Gastrocnemius medialis (tissue), 4 donors: ENCODE results near the gene GINS1. TPM values are rescaled to one million over a fixed set of nuclear protein-coding genes. Genes with fewer than 3 reads are reported as not detected.

Experiments used
- ATAC-seq, 2 donors: fragments of 150-250 bp; one replicate each; pipeline ENCODE4 v1.9.1; 2016
- DNase-seq, 2 donors: peaks; one replicate each; pipeline ENCODE4 v3.0.0-alpha.2; 2019
- H3K27ac ChIP-seq, 4 donors: fragments of 200-600 bp; sonication (generic); 1 replicate in 1 of 4; 2 replicates in 3 of 4; pipeline ENCODE4 v1.5.1; 2016 to 2018; ENCODE audit warnings: mild to moderate bottlenecking in 2 of 4, moderate library complexity in 1 of 4
- H3K27me3 ChIP-seq, 3 donors: fragments of 200-600 bp; sonication (generic) in 2 of 3; 1 replicate in 1 of 3; 2 replicates in 2 of 3; pipeline versions ENCODE4 v1.5.1 to v1.6.0; 2016 to 2019; ENCODE audit warnings: mild to moderate bottlenecking in 1 of 3, moderate library complexity in 1 of 3
- H3K36me3 ChIP-seq, 2 donors: fragments of 200-600 bp; sonication (generic) in 1 of 2; one replicate each; pipeline ENCODE4 v1.5.1; 2017 to 2018
- H3K4me1 ChIP-seq, 2 donors: fragments of 200-600 bp; sonication (generic) in 1 of 2; one replicate each; pipeline ENCODE4 v1.5.1; 2016 to 2017; ENCODE audit warnings: mild to moderate bottlenecking in 2 of 2
- H3K4me3 ChIP-seq, 4 donors: fragments of 200-600 bp; sonication (generic) in 3 of 4; 1 replicate in 1 of 4; 2 replicates in 3 of 4; pipeline ENCODE4 v1.5.1; 2016 to 2019; ENCODE audit warnings: mild to moderate bottlenecking in 2 of 4
- H3K9me3 ChIP-seq, 3 donors: fragments of 200-600 bp; sonication (generic) in 2 of 3; 1 replicate in 1 of 3; 2 replicates in 2 of 3; pipeline ENCODE4 v1.5.1; 2016 to 2019
- POLR2A ChIP-seq, 2 donors: fragments of 450-650 bp; IDR thresholded peaks; one replicate each; pipeline ENCODE4 v1.6.1; 2017; ENCODE audit warnings: antibody characterized with exemption in 2 of 2, mild to moderate bottlenecking in 2 of 2, moderate library complexity in 2 of 2
- in situ Hi-C, 4 donors: fragments of 200-750 bp; cut with MboI; loops; one replicate each; pipeline versions ENCODE4 v1.15.0 to v1.8.0; 2017; ENCODE audit warnings: low sequenced_read_pairs in 4 of 4
- intact Hi-C: fragments of 100-400 bp; cut with DNase I; formaldehyde crosslinking; loops from one replicate; pipeline ENCODE4 v1.15.1; 2023; ENCODE audit warnings: low total_unique reads
- total RNA-seq, 4 donors: library from RNA; depleted of rRNA; stranded (reverse); fragments of >200 nt; gene quantifications; one replicate each; pipeline versions ENCODE4 v1.1.0 to v1.2.3, GENCODE V29; 2016
- TF ChIP-seq, protein P1 (sequence below), 5 experiments: fragments of 450-650 bp in 3 of 5; fragments of 200-600 bp in 2 of 5; sonication (generic) in 2 of 5; IDR thresholded peaks in 4 of 5; conservative IDR thresholded peaks in 1 of 5; 1 replicate in 4 of 5; 2 replicates in 1 of 5; pipeline ENCODE4 v1.5.1; 2016 to 2019; ENCODE audit warnings: antibody characterized with exemption in 5 of 5, mild to moderate bottlenecking in 3 of 5, moderate library complexity in 3 of 5

GINS1 gene
- total RNA-seq, 4 donors from 2014 or later = 0.07 to 0.20 TPM; not detected in 2

DNA sequence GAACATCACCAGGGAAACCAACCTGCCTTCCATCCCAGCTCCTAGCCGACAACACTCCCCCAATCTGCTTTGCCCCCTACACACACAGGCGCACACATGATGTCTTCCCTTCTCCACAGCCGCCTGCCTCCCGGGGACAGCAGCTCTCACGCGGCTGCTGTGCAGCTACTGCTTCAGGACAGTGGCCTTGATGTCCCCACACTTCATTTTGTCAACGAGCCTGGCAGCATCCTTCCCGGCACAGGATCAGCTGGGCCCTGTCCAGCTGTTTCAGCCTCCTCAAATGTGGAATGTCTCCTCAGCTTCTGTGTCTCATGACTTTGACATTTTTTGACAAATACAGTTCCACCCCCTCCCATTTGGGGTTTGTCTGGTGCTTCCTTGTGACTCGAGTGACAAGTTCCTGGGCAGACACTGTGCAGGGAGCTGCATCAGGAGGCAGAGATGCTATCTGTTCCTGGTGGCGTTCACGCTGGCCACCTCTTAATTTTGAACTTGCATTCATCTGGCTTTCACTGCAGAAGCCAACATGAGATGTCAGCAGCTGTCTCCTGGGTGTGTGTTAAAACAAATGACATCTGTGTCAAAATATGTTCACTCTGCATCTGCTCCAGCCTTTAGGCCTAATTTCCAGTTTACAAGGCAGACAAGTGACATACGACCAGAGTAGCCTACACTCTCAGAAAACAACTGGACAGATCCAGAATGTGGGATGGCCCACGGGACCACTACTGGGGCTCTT lies 57.2 kb downstream of the GINS1 start:
- DNase-seq (peak in 1 of 2 donors; percentile 30), ATAC-seq (no peak)
- H3K4me1 ChIP-seq = no peaks in the 10 kb centered on the region
- TF ChIP-seq, protein P1, sequence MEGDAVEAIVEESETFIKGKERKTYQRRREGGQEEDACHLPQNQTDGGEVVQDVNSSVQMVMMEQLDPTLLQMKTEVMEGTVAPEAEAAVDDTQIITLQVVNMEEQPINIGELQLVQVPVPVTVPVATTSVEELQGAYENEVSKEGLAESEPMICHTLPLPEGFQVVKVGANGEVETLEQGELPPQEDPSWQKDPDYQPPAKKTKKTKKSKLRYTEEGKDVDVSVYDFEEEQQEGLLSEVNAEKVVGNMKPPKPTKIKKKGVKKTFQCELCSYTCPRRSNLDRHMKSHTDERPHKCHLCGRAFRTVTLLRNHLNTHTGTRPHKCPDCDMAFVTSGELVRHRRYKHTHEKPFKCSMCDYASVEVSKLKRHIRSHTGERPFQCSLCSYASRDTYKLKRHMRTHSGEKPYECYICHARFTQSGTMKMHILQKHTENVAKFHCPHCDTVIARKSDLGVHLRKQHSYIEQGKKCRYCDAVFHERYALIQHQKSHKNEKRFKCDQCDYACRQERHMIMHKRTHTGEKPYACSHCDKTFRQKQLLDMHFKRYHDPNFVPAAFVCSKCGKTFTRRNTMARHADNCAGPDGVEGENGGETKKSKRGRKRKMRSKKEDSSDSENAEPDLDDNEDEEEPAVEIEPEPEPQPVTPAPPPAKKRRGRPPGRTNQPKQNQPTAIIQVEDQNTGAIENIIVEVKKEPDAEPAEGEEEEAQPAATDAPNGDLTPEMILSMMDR (IDR thresholded peaks at IDR 0.05 in 4 of 5, conservative IDR thresholded peaks at IDR 0.05 in 1 of 5) = no peak
- no peak for TF ChIP-seq POLR2A (IDR thresholded peaks at IDR 0.05)
- H3K9me3 ChIP-seq = no peaks in the 10 kb centered on the region
- intact Hi-C loops (no loop called here), in situ Hi-C loops (loop anchor here in 1 of 4 donors (25.0 kb wide), 1 partner anchor 102 kb away; no protein-coding TSS in a partner anchor)
- H3K27me3 ChIP-seq = no peaks in the 10 kb centered on the region
- H3K27ac ChIP-seq = peak overlapping the region in 1 of 4 donors; percentile 21
- no peak overlapping the region for H3K4me3 ChIP-seq
- H3K36me3 ChIP-seq = no peaks in the 10 kb centered on the region

DNA sequence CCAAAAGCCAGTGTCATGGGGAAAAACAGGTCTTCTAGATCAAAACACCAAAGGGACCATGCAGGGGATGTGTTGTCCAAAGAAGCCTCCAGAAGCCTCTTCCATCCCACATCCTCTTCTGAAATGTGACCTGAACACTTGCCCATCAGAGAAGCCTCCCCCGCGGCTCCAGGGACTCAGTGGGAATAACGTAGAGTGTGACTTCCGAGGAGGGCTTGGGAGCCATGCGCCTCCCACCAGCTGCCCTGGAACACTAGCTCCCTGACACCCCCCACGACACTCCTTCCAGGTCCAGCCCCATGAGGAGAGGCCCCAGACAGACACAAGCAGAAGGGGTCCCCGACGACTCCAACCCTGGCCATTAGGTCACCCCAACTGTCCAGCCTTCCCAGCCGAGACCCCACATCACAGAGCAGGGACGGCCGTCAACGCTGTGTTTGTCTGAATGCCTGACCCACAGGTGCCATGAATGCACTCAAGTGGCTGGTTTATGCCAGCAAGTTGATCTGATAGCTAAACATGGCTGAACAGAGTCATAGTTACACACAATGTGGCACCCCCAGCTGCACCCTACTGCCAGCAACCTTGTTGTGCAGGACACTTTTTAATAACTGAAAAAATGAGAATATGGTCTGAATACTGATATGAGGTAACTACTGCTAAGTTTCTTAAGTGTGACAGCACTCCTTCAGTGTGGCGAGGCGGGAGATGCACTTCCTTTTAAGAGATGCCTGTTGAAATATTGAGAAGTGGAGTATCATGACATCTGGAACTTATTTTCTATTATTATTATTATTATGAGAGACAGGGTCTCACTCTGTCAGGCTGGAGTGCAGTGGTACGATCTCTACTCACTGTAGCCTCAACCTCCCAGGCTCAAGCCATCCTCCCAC lies 58.0 kb downstream of the GINS1 start:
- H3K4me3 ChIP-seq = no peak overlapping the region
- intact Hi-C loops = no loop called here
- H3K36me3 ChIP-seq = no peaks in the 10 kb centered on the region
- ATAC-seq (no peak), DNase-seq (no peak)
- TF ChIP-seq, protein P1 (IDR thresholded peaks at IDR 0.05 in 4 of 5, conservative IDR thresholded peaks at IDR 0.05 in 1 of 5) = no peak
- TF ChIP-seq POLR2A (IDR thresholded peaks at IDR 0.05) = no peak
- H3K9me3 ChIP-seq = no peaks in the 10 kb centered on the region
- H3K4me1 ChIP-seq = no peaks in the 10 kb centered on the region
- in situ Hi-C loops = loop anchor here in 1 of 4 donors (25.0 kb wide), 1 partner anchor 103 kb away; no protein-coding TSS in a partner anchor
- H3K27ac ChIP-seq = peak overlapping the region in 1 of 4 donors; percentile 21
- no peaks in the 10 kb centered on the region for H3K27me3 ChIP-seq

DNA sequence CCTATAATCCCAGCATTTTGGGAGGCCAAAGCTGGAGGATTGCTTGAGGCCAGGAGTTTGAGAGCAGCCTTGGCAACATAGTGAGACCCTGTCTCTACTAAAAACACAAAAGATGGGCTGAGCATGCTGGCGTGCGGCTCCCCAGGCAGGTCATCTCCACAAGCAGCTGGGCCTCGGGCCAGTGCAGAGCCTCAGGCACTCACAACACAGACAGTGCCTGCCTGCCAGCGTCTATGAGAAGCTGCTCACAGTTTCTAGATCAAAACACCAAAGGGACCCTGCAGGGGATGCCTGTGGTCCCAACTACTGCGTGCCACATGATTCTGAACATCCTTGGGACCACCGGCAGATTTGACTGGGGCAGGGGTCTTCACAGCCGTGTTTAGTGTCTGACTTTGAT lies 59.4 kb downstream of the GINS1 start:
- intact Hi-C loops = no loop called here
- in situ Hi-C loops = loop anchor here in 1 of 4 donors (25.0 kb wide), 1 partner anchor 105 kb away; no protein-coding TSS in a partner anchor

DNA sequence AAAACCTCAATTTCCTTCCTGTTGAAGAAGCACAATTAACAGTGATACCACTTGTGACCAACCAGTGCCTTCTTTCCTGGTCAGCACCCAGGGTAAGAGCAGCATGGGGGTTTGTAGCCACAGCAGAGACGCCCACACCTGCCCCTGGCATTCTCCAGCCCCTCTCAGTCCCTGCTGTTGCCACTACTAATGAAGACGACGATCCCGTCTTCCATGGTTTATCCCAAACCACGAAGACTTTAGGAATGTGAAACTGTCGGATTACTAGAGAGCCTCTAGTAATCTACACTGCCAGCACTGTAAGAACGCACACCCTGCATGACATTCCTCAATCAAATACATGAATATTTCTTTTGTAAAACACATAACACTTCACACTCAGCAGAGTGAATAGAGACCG lies 60.0 kb downstream of the GINS1 start:
- Histone ChIP-seq H3K9me3 (no peaks in the 10 kb centered on the region), H3K4me3 (no peak overlapping the region), H3K27me3 (no peaks in the 10 kb centered on the region), H3K27ac (no peak overlapping the region), H3K4me1 (no peaks in the 10 kb centered on the region), H3K36me3 (no peaks in the 10 kb centered on the region)
- in situ Hi-C loops (loop anchor here in 1 of 4 donors (25.0 kb wide), 1 partner anchor 105 kb away; no protein-coding TSS in a partner anchor), intact Hi-C loops (no loop called here)
- DNase-seq (no peak), ATAC-seq (no peak)
- no peak for TF ChIP-seq POLR2A (IDR thresholded peaks at IDR 0.05)
- TF ChIP-seq, protein P1 (IDR thresholded peaks at IDR 0.05 in 4 of 5, conservative IDR thresholded peaks at IDR 0.05 in 1 of 5) = no peak

More for the DNA sequence above, 59.4 kb downstream of the GINS1 start:
- ATAC-seq (no peak), DNase-seq (no peak)
- H3K27ac ChIP-seq = no peak overlapping the region
- H3K9me3 ChIP-seq = no peaks in the 10 kb centered on the region
- no peaks in the 10 kb centered on the region for H3K36me3 ChIP-seq
- no peak overlapping the region for H3K4me3 ChIP-seq
- TF ChIP-seq POLR2A (IDR thresholded peaks at IDR 0.05) = no peak
- TF ChIP-seq, protein P1 (IDR thresholded peaks at IDR 0.05 in 4 of 5, conservative IDR thresholded peaks at IDR 0.05 in 1 of 5) = no peak
- H3K27me3 ChIP-seq = no peaks in the 10 kb centered on the region
- H3K4me1 ChIP-seq = no peaks in the 10 kb centered on the region
